ENCODE measurements around the gene ZNF311. TPM values are rescaled to one million over a fixed set of nuclear protein-coding genes. Genes with fewer than 3 reads are reported as not detected.

The ZNF311 gene
- polyA plus RNA-seq, 2 of the 4 experiments (the other 2 are of a cell fraction), result 0.27 to 0.74 TPM

GRCh38 chr6:29019629-29020028 is 14.5 kb upstream of the ZNF311 start:
- H3K4me1 ChIP-seq, result no peaks in the 10 kb centered on the region
- TF ChIP-seq SMC3 (IDR thresholded peaks at IDR 0.05), result no peak
- TF ChIP-seq KDM5A (IDR thresholded peaks at IDR 0.05), result no peak
- TF ChIP-seq NPAS2 (CRISPR knock-in tag; IDR thresholded peaks at IDR 0.05; ENCODE audit: borderline replicate concordance), result no peak
- TF ChIP-seq ATOH8 (CRISPR knock-in tag; IDR thresholded peaks at IDR 0.05; ENCODE audit: low read depth), result no peak
- TF ChIP-seq NFE2L2 (conservative IDR thresholded peaks at IDR 0.05; ENCODE audit: low read length), result no peak
- TF ChIP-seq MYC (IDR thresholded peaks at IDR 0.05; ENCODE audit: borderline replicate concordance, low read length), result no peak
- TF ChIP-seq POLR2A (IDR thresholded peaks at IDR 0.05; ENCODE audit: low read length), result no peak
- no peak for TF ChIP-seq FOSL2 (IDR thresholded peaks at IDR 0.05)
- TF ChIP-seq FOSL2 (CRISPR knock-in tag; IDR thresholded peaks at IDR 0.05), result no peak
- TF ChIP-seq HES2 (IDR thresholded peaks at IDR 0.05), result no peak
- TF ChIP-seq KDM1A (IDR thresholded peaks at IDR 0.05; ENCODE audit: low read depth), result no peak
- TF ChIP-seq HOXA7 (CRISPR knock-in tag; IDR thresholded peaks at IDR 0.05), result no peak
- H3K4me3 ChIP-seq, result no peak overlapping the region
- no peak overlapping the region for H3K27ac ChIP-seq
- DNase-seq (ENCODE audit: low read depth in 1 of 2, low spot score in 1 of 2), result no peak
- ChIA-PET CTCF (no interaction called here), POLR2A (no interaction called here)
- 34% methylated on average over 2 of the region's 2 CpGs for WGBS (ENCODE audit: missing lambda C conversion rate)
- ATAC-seq, result no peak
- no peak overlapping the region for H3K4me2 ChIP-seq
- no peak for FAIRE-seq
- no peaks in the 10 kb centered on the region for H3K9me3 ChIP-seq

GRCh38 chr6:29017428-29017802 is 12.3 kb upstream of the ZNF311 start:
- DNase-seq (ENCODE audit: low read depth in 1 of 2, low spot score in 1 of 2), result no peak
- Histone ChIP-seq H3K4me1 (no peaks in the 10 kb centered on the region), H3K27ac (no peak overlapping the region), H3K4me3 (no peak overlapping the region; the same call in 2 of the 3 replicates), H3K4me2 (no peak overlapping the region; the same call in 2 of the 3 replicates), H3K9me3 (no peaks in the 10 kb centered on the region)
- no peak for FAIRE-seq
- TF ChIP-seq GATA3 (IDR thresholded peaks at IDR 0.05; ENCODE audit: borderline replicate concordance) (no peak), SREBF2 (IDR thresholded peaks at IDR 0.05) (no peak)
- ChIA-PET POLR2A (no interaction called here), CTCF (interaction anchor here (0.7 kb wide), 1 partner anchor 522 kb away, joined by 3 read pairs; no protein-coding TSS in a partner anchor)
- no peak for ATAC-seq
- 2% methylated on average over 3 of the region's 3 CpGs for WGBS (ENCODE audit: missing lambda C conversion rate)

DNA sequence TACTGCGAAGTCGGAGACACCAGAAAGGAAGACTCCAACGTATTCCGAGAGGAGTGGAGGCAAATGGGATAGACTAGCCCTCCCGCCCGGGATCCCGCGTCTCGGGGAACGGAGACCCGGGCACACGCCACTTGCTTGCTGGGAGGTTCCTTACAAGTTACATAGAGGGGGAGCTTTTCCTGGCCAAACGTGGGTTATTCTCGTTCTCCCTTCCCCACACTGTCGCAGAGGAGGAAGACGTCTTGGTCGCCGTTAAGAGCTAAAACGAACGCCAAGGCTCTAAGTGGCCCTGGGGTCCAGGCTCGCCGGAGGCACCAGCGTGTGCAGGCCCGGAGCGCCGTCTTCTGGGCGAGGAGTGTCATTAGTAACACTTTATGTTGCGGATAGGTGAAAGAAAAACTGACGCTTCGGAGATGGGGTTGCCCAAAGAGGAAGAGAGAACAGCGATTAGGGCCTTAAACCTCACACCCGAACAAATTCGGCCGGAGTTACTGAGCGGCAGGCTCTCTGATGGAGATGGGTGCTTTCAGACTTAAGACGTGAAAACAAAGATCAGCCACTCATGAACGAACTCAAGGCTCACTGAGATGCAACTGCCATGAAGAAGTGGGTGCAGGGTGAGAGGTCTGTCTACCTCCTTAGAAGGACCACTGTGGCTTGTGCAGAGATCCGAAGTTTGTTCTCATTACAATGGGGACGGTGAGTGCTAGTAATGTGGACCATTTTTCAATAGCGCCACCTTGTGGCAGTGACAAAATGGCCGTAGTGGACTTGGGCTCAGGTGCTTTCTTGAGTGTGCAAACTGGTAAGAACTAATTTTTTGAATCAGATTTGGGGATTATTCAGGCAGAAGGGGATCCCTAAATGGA is 11.7 kb upstream of the ZNF311 start:
- Histone ChIP-seq H3K27ac (peak overlapping the region; percentile 63 to 83), H3K4me1 (no peaks in the 10 kb centered on the region), H3K4me3 (peak overlapping the region; percentile 85), H3K4me2 (peak overlapping the region; percentile 97), H3K9me3 (no peaks in the 10 kb centered on the region)
- ATAC-seq (peak; percentile 93 to 94), FAIRE-seq (no peak), DNase-seq (ENCODE audit: low read depth in 1 of 2, low spot score in 1 of 2) (peak; percentile 46 to 83)
- TF ChIP-seq BCL3 (IDR thresholded peaks at IDR 0.05), result no peak
- peak; percentile 67 to 74 for TF ChIP-seq RAD21 (conservative IDR thresholded peaks at IDR 0.05 in 1 of 2, IDR thresholded peaks at IDR 0.05 in 1 of 2)
- TF ChIP-seq, protein P1, sequence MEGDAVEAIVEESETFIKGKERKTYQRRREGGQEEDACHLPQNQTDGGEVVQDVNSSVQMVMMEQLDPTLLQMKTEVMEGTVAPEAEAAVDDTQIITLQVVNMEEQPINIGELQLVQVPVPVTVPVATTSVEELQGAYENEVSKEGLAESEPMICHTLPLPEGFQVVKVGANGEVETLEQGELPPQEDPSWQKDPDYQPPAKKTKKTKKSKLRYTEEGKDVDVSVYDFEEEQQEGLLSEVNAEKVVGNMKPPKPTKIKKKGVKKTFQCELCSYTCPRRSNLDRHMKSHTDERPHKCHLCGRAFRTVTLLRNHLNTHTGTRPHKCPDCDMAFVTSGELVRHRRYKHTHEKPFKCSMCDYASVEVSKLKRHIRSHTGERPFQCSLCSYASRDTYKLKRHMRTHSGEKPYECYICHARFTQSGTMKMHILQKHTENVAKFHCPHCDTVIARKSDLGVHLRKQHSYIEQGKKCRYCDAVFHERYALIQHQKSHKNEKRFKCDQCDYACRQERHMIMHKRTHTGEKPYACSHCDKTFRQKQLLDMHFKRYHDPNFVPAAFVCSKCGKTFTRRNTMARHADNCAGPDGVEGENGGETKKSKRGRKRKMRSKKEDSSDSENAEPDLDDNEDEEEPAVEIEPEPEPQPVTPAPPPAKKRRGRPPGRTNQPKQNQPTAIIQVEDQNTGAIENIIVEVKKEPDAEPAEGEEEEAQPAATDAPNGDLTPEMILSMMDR (IDR thresholded peaks at IDR 0.05), result peak; percentile 67; the same call in 2 of the 3 replicates
- peak in 1 of 2 experiments; percentile 41; a peak in 1 of 5 replicates for TF ChIP-seq JUN (IDR thresholded peaks at IDR 0.05)
- peak; percentile 38; the same call in 1 of the 2 replicates for TF ChIP-seq MAX (IDR thresholded peaks at IDR 0.05)
- TF ChIP-seq, protein P2, sequence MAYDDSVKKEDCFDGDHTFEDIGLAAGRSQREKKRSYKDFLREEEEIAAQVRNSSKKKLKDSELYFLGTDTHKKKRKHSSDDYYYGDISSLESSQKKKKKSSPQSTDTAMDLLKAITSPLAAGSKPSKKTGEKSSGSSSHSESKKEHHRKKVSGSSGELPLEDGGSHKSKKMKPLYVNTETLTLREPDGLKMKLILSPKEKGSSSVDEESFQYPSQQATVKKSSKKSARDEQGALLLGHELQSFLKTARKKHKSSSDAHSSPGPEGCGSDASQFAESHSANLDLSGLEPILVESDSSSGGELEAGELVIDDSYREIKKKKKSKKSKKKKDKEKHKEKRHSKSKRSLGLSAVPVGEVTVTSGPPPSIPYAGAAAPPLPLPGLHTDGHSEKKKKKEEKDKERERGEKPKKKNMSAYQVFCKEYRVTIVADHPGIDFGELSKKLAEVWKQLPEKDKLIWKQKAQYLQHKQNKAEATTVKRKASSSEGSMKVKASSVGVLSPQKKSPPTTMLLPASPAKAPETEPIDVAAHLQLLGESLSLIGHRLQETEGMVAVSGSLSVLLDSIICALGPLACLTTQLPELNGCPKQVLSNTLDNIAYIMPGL (CRISPR knock-in tag; IDR thresholded peaks at IDR 0.05; ENCODE audit: borderline replicate concordance), result no peak
- no peak for TF ChIP-seq CBX2 (IDR thresholded peaks at IDR 0.05; ENCODE audit: borderline replicate concordance, low read depth)
- peak; percentile 58 for TF ChIP-seq SMC3 (IDR thresholded peaks at IDR 0.05)
- TF ChIP-seq E2F6 (IDR thresholded peaks at IDR 0.05; ENCODE audit: borderline replicate concordance, low read depth), result 0 out of 2 replicates have a peak, but pooled peaks have one; percentile 27
- POLR2A ChIA-PET, result interaction anchor here (1.0 to 2.1 kb wide), 3 partner anchors 11 to 93 kb away, joined by 3 to 13 read pairs (median 6); partner anchors contain the start of genes TRIM27 and ZNF311
- CTCF ChIA-PET, result interaction anchor here (0.5 to 3.8 kb wide), 30 partner anchors 9 to 646 kb away, joined by 3 to 19 read pairs (median 4); partner anchors contain the start of gene TRIM27
- WGBS (ENCODE audit: missing lambda C conversion rate), result under 1% methylated on average over 24 of the region's 41 CpGs
